SH-SY5Y (cell line): ENCODE data around the gene OPRD1.

Source experiments
- GATA2 ChIP-seq: IDR thresholded peaks from 2 replicates; pipeline ENCODE4 v1.6.1; 2011; ENCODE audit warnings: mild to moderate bottlenecking, low read depth, low read length
- GATA3 ChIP-seq: IDR thresholded peaks from 2 replicates; pipeline ENCODE4 v1.6.1; 2011; ENCODE audit warnings: low read depth, mild to moderate bottlenecking, low read length, moderate library complexity

The OPRD1 gene

GRCh38 chr1:28885977-28886730 is 74.2 kb downstream of the OPRD1 start:
- TF ChIP-seq GATA3 (no peak), GATA2 (no peak)

GRCh38 chr1:28886731-28887418 is 74.9 kb downstream of the OPRD1 start:
- no peak for TF ChIP-seq GATA2
- no peak for TF ChIP-seq GATA3

DNA sequence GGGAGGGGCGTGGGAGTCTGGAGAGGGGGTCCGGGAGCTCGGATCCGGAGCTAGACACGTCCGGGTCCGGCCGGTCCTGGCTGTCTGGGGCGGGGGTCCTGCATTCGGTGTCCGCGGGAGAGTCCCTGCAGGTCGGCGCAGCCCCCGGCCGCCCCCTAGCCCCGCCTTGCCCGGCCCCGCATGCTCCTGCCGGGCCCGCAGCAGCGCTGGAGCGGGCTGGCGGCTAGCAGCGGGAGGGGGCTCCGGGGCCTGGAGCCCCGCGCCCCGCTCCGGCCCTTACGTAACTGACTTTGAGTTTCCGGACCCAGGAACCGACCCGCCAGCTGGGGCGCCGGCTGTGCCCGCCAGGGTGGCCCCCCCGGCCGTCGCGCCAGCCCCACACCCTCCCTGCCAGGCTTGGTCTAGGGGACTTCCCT is 75.5 kb downstream of the OPRD1 start:
- TF ChIP-seq GATA3: no peak

- TF ChIP-seq GATA3: no peak
- no peak for TF ChIP-seq GATA2
These were observed 76.1 kb downstream of the OPRD1 start for GRCh38 chr1:28887835-28888682.

- TF ChIP-seq GATA3: no peak
- no peak for TF ChIP-seq GATA2
These were observed 76.9 kb downstream of the OPRD1 start for GRCh38 chr1:28888915-28889314.

- no peak for TF ChIP-seq GATA2
- no peak for TF ChIP-seq GATA3
These were observed 77.4 kb downstream of the OPRD1 start for GRCh38 chr1:28889357-28889756.

GRCh38 chr1:28890435-28890834 is 78.5 kb downstream of the OPRD1 start:
- TF ChIP-seq GATA3 (no peak), GATA2 (no peak)

GRCh38 chr1:28890836-28891235 is 78.9 kb downstream of the OPRD1 start:
- TF ChIP-seq GATA2 (no peak), GATA3 (no peak)

GRCh38 chr1:28891256-28891655 is 79.3 kb downstream of the OPRD1 start:
- TF ChIP-seq GATA2 (no peak), GATA3 (no peak)

DNA sequence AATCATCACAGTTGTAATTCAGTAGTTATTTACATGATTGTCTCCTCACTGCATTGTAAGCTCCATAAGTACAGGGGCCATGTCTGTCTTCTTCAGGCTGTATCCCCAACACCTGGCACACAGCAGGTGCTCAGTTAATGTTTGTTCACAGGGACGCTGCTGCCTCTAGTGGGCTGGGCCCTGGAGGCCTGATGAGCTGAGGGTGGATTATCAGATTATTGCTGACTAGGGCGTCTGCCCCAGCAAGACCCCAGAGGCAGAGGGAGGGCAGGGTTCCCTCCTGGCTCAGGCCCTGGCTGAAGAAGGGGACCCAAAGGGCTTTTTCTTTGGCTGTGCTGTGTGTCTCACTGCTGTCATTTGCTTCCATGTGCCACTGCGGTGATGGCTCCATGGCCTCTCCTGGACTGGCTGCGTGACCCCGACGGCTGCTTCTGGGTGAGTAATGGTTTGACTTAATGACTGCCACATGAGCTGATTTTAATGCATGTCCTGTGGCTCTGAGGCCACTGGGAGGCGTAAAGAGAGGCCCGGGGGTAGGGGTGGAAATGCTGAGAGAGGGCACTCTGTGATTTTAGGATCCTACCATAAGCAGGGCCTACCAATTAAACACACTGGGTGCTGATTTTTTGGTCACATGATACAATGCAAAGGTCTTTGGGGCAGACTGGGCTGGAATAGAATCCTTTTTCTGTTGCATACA is 81.6 kb downstream of the OPRD1 start:
- TF ChIP-seq GATA3 (no peak), GATA2 (no peak)

GRCh38 chr1:28894785-28895184 is 82.8 kb downstream of the OPRD1 start:
- no peak for TF ChIP-seq GATA2
- no peak for TF ChIP-seq GATA3

- TF ChIP-seq GATA3: no peak
- no peak for TF ChIP-seq GATA2
These were observed 84.1 kb downstream of the OPRD1 start for GRCh38 chr1:28895896-28896608.

DNA sequence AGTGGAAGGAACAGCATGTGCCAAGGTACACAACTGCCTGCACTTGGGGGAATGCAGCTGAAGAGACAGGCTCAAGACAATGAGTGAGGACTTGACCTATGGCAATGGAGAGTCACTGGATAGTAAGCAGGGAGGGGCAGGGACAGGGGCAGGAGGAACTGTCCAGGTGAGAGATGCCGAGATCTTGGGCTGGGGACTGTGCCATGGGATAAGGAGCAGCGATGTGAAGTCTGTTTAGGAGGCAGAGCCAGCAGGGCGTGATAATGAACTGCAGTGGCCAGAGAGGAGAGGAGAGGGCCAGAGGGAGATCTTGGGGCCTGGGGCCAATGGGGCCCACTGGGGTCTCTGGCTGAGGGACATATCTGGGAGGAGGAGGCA is 84.6 kb downstream of the OPRD1 start:
- TF ChIP-seq GATA2 (no peak), GATA3 (no peak)
